ENCODE data around the gene RYR1.
"Not testable (repeated sequence)": the region's sequence is repeated elsewhere in the genome, so short reads cannot be mapped to it uniquely, and the experiment has no call there.

The RYR1 gene

DNA sequence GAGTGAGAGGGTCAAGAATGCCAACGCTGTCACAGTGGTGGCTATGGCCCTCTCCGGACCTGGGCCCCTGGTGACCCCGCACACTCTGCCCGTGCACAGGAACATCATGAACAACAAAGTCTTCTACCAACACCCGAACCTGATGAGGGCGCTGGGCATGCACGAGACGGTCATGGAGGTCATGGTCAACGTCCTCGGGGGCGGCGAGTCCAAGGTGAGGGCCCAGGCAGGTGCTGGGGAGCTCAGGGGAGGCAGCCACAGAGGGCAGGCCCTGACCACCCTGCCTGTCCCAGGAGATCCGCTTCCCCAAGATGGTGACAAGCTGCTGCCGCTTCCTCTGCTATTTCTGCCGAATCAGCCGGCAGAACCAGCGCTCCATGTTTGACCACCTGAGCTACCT lies 62.6 kb downstream of the RYR1 start:
- no peak for DNase-seq

DNA sequence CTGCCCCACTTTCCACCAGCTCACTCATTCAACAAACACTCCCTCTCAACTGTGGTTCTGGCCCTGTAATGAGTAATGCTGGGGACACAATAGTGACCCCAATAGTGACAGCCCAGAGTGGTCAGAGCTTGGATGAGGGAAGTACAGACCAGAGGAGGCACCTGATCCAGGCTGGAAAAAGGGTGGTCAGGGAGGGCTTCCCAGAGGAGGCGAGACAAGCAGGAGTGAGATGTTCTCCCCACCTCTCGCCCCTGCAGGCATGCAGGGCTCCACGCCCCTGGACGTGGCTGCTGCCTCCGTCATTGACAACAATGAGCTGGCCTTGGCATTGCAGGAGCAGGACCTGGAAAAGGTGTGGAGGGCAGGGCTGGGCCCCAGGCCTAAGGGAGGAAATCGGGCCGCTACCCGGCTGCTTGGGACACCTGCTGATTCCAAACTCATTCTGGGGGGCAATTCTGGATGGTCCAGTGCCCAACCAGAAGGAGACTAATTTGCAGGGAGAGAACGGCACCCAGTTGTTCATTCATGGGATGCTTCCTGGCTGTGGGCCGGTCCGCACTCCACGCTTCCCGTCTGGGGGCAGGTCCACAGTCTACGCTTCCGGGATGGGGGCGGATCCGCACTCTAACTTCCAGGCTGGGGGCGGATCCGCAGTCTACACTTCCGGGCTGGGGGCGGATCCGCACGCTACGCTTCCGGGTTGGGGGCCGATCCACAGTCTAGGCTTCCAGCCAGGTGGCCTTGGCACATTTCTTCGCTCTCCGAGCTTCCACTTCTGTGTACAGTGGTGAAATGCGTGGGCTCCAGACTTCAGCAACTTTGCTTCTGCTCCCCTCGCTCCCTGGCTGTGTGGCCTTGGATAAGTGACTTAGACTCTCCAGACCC lies 63.4 kb downstream of the RYR1 start:
- no peak for DNase-seq

DNA sequence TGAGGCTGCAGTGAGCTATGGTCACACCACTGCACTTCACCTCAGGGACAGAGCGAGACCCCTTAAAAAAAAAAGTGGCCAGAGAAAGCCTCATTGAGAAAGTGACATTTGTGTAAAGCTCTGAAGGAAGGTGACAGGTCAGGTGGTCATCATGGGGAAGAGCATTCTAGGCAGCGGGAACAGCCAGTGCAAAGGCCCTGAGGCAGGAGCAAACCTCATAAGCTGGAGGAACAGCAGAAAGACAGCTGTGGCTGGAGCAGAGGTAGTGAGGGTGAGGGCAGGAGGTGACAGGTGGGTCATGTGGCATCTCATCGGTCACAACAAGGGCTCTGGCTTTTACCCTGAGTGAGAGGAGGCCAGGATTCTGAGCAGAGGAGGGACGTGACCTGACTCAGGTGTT lies 64.4 kb downstream of the RYR1 start:
- no peak for DNase-seq

DNA sequence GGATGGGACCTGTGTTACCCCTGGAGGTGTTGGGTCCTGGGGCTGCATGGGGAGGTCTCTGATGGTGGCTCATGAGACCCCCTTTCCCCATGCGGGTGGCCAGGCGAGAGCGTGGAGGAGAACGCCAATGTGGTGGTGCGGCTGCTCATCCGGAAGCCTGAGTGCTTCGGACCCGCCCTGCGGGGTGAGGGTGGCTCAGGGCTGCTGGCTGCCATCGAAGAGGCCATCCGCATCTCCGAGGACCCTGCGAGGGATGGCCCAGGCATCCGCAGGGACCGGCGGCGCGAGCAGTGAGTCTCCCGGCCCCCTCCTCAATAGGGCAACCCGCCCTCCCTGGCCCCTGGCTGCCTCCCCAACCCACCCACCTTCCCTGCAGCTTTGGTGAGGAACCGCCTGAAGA lies 66.0 kb downstream of the RYR1 start:
- no peak for DNase-seq

DNA sequence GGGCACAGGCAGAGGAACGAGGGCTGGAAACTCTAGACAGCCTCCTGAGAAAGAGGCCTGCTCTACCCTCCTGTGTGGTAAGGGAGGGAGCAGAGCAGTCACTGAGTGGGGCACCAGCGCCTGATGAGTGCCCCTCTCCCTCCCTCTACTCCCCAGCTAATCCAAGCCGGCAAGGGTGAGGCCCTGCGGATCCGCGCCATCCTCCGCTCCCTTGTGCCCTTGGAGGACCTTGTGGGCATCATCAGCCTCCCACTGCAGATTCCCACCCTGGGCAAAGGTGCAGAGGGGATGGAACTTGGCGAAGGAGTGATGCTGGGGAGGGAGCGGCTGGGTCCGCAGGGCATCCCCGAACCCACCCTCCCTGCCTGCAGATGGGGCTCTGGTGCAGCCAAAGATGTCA lies 67.0 kb downstream of the RYR1 start:
- DNase-seq = no peak

DNA sequence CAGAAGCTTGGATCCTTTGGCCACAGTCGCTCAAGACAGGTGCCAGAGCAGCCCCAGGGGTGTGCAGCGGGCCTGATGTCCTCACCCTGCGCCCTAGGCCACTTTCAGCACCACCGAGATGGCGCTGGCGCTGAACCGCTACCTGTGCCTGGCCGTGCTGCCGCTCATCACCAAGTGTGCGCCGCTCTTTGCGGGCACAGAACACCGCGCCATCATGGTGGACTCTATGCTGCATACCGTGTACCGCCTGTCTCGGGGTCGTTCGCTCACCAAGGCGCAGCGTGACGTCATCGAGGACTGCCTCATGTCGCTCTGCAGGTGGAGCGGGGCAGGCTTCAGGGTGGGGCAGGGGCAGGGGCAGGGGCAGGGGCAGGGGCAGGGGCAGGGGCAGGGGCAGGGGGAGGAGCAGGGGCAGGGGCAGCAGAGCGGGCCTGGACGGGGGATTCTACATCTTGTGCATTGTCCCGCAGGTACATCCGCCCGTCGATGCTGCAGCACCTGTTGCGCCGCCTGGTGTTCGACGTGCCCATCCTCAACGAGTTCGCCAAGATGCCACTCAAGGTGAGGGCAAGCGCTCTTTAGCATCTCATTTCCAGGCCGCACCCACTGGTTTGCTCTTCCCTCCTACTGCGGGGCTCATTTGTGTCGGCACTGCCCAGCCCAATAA lies 69.1 kb downstream of the RYR1 start:
- DNase-seq = no peak

DNA sequence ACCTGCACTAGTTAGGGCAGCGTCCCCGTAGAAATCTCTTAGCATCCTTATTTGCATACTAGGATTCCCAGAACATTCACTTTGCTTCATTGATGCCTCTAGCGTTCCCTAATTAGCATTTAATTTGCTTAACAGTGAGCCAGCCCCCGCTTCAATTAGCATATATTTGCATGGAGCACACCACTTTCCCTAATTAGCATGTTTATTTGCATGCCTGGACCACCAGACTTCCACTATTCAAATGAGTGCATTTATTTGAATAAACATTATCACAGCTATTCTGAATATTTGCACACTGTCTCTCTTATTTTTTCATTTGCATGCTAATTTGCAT lies 69.6 kb downstream of the RYR1 start:
- no peak for DNase-seq

DNA sequence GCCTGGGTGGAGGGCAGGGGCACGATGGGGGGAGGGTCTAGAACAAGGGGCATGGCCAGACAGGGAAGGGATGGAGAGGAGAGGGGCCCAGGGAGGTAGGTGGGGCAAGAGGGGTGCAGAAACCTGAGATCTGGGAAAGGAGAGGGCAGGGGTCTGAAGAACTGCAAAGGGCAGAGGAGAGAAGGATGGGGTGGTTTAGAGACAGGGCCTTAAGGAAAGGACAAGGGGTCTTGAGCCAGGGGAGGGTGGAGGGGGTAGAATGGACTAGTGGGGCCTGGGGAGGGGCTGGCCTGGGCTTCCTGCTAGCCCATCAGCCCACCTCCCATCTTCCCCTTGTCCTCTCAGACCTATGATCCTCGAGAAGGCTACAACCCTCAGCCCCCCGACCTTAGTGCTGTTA lies 72.5 kb downstream of the RYR1 start:
- DNase-seq = no peak

DNA sequence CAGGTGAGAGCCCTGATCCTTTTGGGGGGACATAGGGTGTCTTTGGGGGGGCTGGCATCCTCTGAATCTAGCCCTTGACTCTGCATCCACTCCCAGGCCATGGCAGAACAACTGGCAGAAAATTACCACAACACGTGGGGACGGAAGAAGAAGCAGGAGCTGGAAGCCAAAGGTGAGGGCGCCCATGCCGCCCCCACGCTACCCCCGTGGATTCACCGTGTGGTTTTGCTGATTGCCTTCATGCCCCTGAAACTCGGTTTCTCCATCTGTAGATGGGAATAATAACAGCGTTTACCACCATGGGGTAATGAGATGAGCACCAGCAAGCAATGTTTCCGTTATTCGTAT lies 72.9 kb downstream of the RYR1 start:
- no peak for DNase-seq

DNA sequence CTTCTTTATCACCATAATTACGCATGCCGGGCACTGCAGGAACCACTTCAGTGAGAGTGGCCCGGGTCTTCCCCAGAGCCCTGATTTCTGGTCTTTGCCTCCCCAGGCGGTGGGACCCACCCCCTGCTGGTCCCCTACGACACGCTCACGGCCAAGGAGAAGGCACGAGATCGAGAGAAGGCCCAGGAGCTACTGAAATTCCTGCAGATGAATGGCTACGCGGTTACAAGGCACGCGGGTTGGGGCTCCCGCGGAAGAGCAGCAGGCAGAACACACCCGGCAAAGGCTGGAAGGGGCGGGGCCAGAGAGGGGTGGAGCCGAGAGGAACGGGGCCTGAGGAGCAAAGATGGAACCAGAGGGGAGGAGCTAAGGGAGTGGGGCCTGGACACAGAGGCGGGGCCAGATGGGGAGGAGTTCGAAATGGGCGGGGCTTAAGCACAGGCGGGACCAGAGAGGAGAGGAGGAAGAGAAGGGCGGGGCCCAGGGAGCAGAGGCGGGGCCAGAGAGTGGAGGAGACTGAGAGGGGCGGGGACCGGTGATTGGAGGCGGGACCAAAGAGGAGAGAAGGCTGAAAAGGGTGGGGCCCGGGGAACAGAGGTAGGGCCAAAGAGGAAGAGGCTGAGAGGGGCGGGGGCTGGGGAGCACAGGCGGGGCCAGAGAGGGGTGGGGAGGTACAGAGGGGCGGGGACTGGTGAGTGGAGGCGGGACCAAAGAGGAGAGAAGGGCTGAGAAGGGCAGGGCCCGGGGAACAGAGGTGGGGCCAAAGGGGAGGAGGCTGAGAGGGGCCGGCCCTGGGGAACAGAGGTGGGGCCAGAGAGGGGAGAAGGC lies 73.4 kb downstream of the RYR1 start:
- no peak for DNase-seq

DNA sequence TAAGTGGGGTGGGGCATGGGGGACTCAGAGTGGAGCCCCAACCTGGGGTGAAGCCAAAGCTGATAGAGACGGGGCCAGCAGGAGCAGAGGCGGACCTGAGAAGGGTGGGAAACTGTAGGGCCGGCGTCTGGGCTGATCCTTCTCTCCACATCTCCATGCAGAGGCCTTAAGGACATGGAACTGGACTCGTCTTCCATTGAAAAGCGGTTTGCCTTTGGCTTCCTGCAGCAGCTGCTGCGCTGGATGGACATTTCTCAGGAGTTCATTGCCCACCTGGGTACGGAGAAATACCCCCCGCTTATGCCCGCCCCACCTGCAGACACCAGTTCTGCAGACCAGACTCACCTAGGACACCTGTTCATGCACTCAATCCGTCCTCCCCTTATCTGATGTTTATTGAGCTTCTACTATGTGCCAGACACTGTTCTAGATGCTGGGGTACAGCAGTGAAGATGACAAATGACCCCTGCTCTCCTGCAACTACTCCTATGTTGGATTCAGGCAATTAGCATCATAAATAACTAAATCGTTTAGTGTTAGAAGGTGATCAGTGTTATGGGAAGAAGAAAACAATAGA lies 74.1 kb downstream of the RYR1 start:
- DNase-seq = no peak

DNA sequence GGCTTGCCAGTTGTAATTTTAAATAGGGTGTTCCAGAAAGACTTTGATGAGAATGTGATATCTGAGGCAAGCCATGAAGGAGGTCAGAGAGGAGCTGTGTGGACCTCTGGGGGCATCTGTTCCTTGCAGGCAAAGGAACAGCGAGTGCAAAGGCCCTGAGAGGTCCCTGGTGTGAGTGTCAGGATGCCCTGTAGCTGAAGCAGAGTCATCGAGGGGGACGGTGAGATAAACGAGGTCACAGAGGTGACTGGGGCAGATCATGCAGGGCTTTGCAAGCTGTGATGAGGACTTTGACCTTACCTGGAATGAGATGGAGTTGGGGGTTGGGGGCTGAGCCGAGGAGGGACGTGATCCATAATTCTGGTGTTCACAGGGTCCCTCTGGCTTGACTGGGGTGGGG lies 75.0 kb downstream of the RYR1 start:
- no peak for DNase-seq

DNA sequence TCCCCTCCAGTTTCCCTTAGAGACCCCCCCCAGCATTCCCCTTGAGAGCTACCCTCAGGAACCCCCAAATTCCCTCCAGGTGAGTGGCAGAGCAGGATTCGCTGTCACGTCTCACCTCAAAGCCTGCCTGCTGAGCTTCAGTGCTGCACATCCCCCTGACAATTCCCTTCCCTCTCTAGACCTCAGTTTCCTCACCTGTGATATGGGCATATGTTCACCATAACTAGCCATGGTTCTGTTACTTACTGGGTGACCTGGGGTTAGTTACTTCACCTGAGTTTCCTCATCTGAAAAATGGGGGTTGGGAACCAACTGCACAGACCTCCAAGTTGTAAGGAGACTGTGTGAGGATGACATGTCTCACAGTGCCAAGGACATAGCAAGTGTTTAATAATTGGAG lies 75.5 kb downstream of the RYR1 start:
- no peak for DNase-seq

DNA sequence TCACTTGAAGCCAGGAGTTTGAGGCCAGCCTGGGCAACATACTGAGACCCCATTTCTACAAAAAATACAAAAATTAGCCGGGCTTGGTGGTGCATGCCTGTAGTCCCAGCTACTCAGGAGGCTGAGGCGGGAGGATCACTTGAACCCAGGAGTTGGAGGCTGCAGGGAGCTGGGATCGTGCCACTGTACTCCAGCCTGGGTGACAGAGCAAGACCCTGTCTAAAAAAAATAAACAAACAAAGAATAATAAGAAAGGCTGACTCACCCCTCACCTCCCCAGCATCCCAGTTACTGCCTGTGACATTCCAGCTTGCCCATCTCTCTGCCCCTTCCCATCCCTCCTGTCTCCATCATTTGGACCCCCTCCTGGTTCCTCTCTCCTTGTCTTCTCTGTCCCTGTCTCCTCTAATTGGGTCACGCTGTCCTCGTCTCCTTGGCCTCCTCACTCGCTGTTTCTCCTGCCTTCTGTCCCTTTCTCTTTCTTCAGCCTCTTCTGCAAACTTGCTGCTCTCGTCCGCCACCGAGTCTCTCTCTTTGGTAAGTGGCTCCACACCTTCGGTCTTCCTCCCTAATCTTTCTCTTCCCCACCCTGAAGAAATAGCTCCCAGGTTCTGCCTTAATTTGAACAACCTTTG lies 77.7 kb downstream of the RYR1 start:
- DNase-seq = no peak

DNA sequence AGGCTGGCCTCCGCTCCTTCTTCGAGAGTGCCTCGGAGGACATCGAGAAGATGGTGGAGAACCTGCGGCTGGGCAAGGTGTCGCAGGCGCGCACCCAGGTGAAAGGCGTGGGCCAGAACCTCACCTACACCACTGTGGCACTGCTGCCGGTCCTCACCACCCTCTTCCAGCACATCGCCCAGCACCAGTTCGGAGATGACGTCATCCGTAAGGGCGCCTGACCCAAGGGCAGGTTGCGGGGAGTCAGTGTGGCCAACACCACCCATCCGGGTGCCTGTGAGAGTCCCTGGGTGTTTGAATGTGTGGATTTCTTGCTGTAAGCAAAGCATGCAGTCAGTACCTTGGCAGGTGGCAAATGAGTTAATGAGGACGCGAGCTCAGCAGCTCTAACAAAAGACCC lies 78.8 kb downstream of the RYR1 start:
- no peak for DNase-seq

DNA sequence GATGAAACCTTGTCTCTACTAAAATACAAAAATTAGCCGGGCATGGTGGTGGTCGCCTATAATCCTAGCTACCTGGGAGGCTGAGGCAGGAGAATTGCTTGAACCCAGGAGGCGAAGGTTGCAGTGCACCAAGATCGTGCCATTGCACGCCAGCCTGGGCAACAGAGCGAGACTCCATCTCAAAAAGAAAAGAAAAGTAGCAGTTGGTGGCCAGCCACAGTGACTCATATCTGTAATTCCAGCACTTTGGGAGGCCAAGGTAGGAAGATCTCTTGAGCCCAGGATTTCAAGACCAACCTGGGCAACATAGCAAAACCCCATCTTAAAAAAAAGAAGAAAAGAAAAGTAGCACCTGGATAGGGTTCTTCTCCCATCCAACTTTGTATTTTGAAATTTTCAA lies 79.7 kb downstream of the RYR1 start:
- not testable (repeated sequence) for DNase-seq

DNA sequence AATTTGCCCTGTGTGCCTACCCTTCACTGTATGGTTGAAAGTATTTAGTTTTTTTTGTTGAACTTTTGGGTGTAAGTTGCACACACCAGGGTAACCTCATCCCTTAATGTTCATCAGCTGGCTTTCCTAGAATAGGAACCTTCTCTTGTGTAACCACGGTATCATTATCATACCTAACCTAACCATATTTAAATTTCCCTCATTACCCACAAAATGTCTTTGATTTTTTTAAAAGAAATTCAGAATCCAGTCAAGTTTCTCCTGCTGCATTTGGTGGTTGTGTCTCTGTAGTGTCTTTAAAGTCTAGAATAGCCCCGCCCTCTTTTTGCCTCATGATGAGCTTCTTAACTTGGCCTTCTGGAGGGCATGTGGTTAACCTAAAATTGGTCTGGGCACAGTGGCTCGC lies 80.3 kb downstream of the RYR1 start:
- no peak for DNase-seq

DNA sequence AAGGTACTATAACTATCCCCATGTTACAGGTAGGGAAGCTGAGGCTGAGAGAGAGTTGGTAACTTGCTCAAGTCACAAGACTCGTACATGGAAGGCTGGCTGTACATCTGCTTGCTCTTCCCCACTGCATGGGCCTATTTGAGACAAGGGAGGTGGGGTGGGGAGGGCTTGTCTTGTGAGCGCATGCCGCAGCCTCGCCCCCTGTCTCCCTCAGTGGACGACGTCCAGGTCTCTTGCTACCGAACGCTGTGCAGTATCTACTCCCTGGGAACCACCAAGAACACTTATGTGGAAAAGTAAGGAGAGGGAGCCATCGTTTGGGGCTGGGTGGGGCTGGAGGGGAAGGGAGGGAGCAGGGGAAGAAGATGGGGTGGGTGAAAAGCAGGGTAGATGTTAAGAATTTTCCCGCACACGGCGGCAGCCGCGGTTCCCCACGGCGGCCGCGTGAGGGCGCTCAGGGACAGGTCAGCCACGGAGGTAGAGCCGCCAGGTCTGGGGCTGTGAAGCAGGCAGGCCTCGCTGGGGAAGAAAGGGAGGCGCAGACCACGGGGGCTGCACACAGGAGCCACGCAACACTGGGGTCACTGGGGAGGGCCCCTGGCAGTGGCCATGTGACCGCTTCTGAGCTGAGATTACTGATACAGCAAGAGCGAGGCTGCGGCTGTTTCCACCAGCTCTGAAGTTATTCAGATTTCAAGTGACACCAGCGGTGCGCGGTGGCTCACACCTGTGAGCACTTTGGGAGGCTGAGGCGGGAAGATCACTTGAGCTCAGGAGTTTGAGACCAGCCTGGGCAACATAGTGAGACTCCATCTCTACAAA lies 81.5 kb downstream of the RYR1 start:
- peak; percentile 75 for DNase-seq

DNA sequence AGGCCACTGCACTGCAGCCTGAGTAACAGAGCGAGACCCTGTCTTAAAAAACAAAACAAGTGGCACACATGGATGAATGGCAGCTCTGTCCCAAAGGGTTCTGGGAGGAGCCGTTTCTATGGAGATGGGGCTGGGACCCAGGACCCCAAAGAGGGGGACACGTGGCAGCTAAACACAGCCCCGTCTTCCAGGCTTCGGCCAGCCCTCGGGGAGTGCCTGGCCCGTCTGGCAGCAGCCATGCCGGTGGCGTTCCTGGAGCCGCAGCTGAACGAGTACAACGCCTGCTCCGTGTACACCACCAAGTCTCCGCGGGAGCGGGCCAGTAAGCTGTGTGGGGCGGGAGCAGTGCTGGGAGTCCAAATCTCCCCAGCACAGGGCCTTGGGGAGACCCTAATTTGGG lies 82.4 kb downstream of the RYR1 start:
- DNase-seq = no peak

DNA sequence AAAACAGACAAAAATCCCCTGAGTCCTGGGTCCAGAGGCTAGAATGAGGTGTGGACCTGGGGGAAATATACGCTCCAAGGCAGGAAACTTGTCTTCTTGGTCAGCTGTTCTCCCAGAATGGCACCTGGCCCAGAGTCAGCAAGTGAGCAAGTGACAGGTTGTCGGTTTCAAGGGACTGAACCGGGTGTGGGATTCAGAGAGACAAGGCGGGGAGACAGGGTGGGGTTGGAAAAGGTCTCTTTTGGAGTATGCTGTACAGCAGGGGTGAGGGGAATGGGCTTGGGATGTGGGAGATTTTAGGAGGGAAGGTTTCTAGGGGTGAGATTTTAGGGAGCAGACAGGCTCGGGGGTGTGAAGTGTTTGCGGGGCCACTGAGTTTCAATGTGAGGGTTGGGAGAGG lies 83.3 kb downstream of the RYR1 start:
- no peak for DNase-seq

DNA sequence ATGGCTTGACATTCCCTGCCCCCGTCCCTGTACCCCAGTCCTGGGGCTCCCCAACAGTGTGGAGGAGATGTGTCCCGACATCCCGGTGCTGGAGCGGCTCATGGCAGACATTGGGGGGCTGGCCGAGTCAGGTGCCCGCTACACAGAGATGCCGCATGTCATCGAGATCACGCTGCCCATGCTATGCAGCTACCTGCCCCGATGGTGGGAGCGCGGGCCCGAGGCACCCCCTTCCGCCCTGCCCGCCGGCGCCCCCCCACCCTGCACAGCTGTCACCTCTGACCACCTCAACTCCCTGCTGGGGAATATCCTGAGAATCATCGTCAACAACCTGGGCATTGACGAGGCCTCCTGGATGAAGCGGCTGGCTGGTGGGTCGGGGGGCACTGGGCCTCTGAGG lies 83.8 kb downstream of the RYR1 start:
- no peak for DNase-seq

DNA sequence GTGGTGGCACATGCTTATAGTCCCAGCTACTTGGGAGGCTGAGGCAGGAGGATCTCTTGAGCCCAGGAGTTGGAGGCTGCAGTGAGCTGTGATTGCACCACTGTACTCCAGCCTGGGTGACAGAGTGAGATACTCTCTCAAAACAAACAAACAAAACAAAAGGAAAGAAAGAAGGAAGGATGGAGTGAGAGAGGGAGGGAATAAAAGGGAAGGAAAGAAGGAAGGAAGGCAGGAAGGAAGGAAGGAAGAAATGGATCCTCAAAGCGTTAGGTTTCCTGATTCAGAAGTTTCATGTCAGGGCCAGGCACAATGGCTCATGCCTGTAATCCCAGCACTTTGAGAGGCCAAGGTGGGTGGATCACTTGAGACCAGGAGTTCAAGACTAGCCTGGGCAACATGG lies 84.5 kb downstream of the RYR1 start:
- DNase-seq = not testable (repeated sequence)

All from activated CD8-positive, alpha-beta memory T cell treated with anti-CD3 and anti-CD28 coated beads, Interleukin-2, amount 50 U/mL, for 4 hours (primary cell).